OCI-M1 (cell line): Measurements from ENCODE around the gene RAB27A.

ENCODE experiments used
- DNase-seq: peaks from one replicate; lab custom pipeline; 2025; lab: John Stamatoyannopoulos, UW

RAB27A gene

DNA sequence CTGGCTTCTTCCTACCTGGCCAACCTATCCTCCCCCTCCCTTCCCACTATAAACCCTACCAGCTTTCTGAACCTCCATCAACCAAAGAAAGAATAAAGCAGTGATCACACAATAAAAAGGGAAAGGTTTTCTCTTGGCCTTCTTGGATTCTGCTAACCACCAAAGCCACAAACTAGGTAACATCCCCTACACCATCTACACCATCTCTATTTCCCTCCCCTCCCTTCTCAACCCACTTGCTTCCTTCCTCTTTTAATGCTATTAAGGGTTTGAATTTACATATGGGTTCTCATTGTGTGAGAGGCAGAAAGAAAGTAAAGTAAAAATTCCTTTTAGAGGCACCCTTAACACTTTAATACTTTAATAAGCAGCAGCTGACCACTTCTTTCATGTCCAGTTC, 67.0 kb downstream of the RAB27A start:
- DNase-seq = peak; percentile 88

DNA sequence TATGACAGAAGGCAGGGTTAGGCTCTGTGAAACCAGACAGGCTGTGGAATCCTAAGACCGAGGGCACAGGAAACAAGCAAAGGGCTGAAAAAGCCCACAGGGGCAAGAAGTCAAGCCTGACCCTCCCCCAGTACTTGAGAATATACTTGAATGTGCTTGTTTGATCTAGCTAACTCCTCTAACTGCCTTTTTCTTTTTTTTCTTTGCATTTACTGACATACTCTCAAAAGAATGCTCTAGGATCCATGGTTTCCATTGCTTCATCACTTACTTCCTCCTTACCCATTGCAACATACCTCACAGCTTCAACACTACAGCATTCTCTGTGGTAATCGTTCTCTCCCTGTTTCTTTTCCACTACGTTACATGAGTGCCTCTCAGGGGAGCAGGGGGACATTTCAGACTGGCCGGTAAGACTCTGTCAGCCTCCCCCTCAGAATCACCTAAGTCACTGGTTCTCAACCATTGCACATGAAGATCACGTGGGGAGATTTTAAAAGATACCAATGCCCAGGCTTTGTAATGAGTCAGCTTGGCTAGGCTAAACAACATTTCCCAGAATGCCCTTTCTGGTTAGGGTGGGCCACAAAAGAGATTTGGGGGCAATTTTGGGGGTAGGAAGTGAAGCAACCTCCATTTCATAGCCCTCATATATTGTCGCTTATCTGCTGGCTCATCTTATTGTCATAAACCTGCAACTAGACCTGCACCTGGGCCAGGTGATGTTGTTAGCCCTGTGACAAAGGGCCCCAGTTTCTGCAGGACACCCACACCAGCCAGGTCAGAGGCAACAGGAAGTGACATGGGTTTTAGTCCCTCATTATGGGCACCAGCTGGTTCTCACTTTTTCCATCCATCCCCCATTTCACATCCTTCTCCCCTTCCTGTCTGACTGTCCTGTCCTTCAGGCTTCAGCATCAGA, 68.3 kb downstream of the RAB27A start:
- peak; percentile 90 for DNase-seq

DNA sequence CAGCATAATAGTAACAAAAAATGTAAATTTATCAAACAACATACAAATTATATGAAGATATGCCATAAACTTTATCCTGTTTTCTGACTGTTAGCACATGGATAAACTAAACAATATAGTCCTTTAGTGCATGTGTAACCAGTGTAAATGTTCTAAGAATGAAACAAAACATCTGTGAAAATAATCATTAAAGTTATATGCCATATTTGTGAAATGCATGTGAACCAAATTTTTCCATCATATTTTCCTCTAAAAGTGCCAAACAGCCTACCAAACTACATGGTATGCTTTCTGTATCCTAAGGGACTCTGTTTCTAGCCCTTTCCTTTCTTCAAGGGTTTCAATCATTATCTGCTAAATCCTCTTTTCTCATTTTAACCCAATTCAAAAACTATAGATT, 69.0 kb downstream of the RAB27A start:
- DNase-seq = no peak

DNA sequence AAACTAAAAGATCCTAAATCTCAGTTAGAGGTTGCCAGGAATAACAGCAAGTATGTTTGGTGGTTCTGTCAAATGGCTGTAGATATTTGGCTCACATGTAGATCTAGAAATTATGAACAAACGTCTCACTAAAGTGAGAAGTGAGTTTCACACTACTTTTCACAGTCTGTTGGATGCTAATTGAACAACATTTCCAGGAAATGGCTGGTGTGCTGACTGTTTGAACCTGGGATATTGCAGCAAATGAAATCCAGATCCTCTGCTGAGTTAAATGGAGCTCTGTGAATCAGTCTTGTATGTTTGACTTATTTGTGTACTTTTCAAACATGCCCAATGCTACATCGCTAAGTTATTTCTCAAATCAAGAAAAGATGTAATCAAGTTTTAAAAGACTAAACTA, 71.6 kb downstream of the RAB27A start:
- DNase-seq = no peak

DNA sequence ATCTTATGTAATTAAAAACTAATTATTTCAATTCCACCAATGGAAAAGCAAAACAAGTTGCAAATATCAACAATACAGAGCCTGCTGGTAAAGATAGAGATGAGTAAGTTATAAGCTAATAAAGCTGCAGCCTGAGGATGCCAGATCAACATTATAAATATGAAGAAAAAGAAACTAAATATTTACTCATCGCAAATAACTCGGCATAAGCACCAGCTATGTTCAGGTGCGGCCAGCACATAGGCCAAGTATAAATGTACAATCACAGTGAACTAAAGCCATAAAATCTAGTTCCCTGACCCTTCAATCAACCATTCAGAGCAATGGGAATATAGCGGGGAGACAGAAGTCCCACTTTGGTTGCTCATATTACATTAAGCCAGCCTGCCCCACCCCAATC, 85.1 kb downstream of the RAB27A start:
- DNase-seq = no peak

DNA sequence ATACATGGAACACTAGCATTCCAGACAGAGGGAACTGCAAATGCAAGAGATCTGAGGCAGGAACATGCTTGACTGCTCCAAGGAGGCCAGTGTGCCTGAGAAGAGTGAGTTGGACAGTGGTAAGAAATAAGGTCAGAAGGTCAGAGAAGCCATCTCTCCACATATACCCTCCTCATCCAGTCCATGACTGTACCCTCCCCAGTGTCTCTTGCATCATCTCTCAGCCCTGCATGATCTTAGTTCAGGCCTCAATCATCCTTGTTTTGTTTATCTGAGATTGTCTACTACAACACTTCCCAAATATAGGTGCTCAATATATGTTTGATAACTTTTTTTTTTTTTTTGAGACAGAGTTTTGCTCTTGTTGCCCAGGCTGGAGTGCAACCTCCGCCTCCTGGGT, 87.4 kb downstream of the RAB27A start:
- no peak for DNase-seq

DNA sequence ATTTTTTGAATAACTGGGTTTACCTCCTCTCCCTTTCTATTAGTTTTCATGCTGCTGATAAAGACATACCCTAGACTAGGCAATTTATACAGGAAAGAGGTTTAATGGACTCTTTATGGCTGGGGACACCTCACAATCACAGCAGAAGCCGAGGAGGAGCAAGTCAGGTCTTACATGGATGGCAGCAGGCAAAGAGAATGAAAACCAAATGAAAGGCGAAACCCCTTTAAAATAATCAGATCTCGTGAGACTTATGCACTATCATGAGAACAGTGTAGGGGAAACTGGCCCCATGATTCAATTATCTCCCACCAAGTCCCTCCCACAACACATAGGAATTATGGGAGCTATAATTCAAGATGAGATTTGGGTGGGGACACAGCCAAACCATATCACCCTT, 90.9 kb downstream of the RAB27A start:
- no peak for DNase-seq

DNA sequence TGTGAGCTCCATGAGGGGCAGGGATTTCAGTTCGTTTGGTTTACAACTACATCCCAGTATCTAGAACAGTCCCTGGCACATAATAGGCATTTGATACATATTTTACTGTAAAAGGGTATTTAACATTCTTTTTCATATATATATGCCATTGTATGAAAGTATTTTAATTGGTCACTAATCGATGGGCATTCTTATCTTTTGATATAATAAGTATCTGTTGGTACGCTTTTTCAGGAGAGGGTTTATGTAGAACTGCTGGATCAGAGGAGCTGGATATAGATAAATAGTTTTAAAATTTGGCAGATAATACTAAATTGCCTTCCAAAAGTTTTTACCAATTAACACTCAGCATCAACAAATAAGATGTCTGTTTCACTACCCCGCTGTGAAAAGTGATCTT, 91.9 kb downstream of the RAB27A start:
- DNase-seq = no peak

DNA sequence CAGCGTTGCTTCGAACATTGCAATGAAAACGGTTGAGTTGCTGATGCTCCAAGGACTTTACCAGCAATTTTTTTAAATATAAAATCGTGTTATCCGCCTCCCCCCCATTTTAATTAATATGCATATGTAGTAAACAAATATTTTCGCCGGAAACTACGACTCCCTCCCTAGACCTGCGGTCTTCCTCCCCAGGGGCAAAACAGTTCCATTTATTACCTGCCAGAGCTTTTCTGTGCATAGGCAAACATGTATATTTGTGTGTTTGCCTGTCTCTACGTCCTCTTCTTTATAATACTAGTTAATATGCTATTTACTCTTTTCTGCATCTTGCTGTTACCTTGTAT, 92.3 kb downstream of the RAB27A start:
- DNase-seq = no peak

DNA sequence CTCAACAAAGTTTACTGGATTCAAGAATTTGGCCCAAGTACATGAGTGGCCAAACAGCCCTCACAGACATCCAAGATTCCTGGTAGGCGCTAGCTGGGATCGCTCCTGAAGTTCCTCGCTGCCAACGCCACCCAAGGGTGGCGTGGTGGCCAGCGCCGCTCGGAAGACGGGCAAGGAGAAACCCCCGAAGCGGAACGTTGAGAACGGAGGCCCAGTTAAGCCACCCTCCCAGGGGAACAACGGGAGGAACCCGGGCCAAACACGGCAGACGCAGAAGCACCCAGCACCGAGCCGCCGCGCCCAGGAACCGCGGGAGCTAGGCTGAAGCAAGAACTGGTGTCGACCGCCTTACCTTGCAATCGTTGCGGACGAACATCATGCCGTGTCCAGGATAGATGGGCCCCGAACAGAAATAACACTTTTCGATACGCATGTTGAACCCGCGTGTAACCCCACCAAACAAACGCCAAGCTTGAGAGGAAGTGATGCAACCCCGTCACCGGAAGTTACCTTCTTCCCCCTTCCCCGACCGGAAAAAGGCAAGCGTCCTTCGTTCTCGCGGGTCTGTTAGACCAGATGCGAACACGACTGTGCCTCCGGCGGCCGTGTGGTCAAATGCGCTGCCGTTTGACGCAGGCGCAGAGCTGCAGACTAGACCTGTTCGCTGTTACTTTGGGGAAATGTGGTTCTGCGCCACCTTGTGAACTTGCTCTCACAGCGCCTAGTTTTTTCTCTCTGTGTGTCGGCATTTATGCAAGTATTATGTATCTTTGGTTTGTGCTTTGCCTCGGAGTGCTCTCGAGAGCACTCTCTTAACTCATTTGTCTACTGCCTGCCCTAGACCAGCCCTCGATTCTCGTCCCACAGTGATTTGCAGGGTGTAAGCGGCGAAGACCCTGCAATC, 92.9 kb downstream of the RAB27A start, which contains the start of gene RSL24D1:
Gene RSL24D1, minus strand, starts transcription at position 484 of the 904 bp plus-strand sequence. Its CDS starts 51 bp downstream, at position 433.
- DNase-seq = peak; percentile 99

DNA sequence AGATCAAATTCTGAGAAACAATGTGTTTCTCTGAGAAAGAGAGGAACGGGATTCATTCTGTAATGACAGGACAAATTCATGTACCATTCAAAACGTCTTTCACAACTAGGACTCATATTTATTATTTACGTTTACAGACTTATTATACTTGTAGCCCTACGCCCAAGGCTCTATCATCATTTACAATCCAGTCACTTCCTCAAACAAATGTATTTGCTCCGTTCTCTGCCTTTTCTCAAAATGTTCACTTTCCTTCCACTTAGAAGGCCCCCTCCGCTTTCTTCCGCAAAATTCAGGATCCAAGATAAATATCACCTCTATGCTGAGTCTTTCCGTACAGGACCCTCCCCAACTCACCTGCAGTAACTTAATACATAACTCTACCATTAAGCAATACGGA, 93.6 kb downstream of the RAB27A start:
- peak; percentile 63 for DNase-seq

DNA sequence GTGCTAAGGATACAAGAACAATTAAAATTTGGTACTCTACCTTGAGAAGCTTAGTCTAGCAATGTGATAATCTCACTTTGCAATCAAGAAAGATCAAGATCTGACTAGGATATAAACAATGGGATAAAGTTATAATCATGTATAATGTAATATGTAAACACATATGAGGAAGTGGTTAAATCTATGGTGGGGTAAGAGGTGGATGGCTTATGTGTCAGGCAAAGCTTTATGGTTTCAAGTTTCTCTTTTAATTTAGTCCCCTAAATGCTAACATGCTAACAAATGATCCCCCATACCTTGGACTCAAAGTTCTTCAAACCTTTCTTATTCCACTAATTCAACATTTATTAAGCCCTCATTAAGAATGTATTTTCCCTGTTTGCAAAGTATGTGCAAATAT, 95.4 kb downstream of the RAB27A start:
- peak; percentile 40 for DNase-seq

DNA sequence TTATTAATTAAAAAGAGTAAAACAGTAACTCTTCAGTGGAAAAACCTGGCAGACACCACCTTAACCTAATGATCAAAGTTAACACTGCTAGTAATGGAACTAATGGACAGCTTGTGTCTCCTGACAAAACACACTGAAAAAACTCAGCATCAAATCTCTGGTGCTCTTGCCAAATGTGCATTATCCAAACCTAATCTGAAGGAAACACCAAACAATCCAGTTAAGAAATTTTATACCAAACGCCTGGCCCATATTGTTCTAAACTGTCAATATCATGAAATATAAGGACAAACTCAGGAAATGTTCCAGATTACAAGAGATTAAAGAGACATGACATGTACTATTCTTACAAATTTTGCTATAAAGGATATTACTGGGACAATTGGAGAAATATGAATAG, 103.3 kb downstream of the RAB27A start:
- DNase-seq = no peak

DNA sequence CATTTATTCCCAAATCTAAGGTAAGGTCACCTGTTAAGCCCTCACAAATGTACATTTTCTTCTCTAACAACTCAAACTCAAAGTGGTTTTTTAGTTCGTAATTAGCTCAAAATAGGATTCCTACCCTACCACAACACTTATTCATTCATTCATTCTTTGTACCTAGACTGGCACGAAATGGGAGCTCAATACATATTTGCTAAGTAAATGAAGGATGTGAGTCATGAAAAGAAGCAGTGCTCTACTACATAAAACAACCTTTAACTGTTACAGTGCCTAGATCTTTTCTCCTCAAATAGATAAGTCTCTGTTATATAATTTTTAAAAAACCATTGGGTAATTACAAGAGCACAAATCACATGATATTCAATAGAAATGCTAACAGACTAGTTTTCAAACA, 105.9 kb downstream of the RAB27A start:
- no peak for DNase-seq

DNA sequence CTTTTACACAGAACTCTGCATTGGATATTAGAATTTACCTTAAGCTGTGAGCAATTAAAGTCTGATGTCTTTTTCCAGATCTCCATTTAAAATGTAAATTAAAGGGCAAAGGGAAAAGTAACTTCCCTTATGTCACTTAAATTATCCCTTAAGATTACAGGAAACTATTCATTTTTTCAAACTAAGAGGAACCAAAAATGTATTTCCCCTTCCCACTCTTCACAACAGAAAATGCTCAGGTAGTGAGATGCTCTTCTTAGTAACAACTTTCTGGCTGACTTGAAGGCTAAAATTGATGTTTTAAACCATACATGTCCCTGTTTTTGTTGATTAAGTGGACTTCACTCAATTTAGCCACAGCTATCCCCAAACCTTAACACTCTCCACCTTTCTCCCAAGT, 110.5 kb downstream of the RAB27A start:
- no peak for DNase-seq

DNA sequence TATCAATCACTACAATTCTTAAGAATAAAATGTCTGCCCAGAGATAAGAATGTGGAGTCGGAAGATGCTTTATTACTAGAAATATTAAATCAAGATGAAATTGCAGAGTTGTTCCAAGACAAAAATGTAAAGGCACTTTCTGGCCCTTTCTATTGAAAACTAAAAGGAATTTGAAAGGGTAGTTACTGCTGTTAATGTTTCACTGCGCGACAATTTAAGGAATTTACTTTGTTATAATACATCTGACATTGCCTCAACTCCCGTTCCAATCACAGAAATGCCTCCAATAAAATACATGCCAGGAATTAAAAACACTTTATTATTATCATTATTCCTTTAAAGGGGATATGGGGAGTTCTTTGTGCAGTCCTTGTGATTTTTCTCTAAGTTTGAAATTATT, 119.3 kb downstream of the RAB27A start:
- DNase-seq = no peak

DNA sequence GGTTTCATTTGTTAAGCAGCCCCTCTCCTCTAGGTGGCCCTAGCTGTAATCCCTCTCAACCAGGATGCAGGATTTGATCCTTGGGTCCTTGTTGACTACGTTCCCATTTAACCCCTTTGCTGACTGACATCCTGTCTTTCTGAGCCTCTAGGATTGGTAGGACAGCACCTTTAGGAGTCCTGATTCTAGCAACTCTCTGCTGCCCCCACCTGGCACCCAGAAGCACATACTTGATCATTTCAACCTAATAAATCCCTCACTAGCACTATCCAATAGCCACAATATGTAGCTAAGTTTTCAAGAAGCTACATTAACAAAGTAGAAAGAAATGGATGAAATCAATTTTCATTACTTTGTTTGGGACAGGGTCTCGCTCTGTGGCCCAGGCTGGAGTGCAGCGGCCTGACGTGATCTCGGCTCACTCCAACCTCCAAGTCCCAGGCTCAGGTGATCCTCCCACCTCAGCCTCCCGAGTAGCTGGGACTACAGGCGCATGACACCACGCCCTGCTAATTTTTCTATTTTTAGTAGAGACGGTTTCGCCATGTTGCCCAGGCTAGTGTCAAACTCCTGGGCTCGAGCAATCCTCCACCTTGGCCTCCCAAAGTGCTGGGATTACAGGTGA, 121.2 kb downstream of the RAB27A start:
- peak; percentile 80 for DNase-seq

DNA sequence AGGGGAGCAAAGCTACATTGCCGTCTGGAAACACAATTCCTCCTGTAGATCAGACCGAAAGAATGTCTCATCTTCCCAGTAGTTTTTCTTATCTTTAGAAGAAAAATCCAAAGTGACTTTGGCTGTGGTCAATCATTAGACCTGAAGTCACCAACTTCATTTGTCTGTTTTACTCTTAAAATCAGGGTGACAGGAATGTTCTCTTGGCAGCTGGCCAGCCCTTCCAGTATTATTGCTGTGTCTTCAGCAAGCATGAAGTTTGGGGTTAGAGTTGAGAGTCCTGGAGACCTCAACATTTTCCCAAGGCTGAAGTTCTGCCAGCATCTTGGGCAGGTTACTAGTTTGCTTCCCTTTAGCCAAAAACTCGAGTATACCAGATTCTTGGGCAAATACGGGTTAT, 125.3 kb downstream of the RAB27A start:
- no peak for DNase-seq
